ENCODE results near the gene RXRB. TPM values are rescaled to one million over a fixed set of nuclear protein-coding genes. Genes with fewer than 3 reads are reported as not detected.
"Not testable (repeated sequence)": the region's sequence is repeated elsewhere in the genome, so short reads cannot be mapped to it uniquely, and the experiment has no call there.

Gene RXRB
- total and polyA plus RNA-seq, 2 donors (not counting 1 experiment from before 2014, with no cell fraction given): 88.3 to 99.9 TPM

GRCh38 chr6:33150560-33150959, 49.9 kb downstream of the RXRB start:
- POLR2A ChIA-PET; H3K27me3 ChIP-seq (replicated peaks in 1 of 4; ENCODE audit: control extremely low read depth in 1 of 4, control insufficient read depth in 3 of 4, insufficient read depth in 4 of 4, low read length in 3 of 4); H3K36me3 ChIP-seq (replicated peaks in 1 of 2; ENCODE audit: control extremely low read depth in 1 of 2, control insufficient read depth in 1 of 2, extremely low read depth in 1 of 2, insufficient read depth in 2 of 2, low read length in 1 of 2); DNase-seq; ATAC-seq (ENCODE audit: low read depth); H3K4me1 ChIP-seq (ENCODE audit: control insufficient read depth in 2 of 2, insufficient read depth in 2 of 2, low read length in 2 of 2); H3K9ac ChIP-seq (ENCODE audit: low read length); H3K27ac ChIP-seq (ENCODE audit: low read length in 2 of 2); intact Hi-C loops (cut with micrococcal nuclease); H3K4me3 ChIP-seq (ENCODE audit: control extremely low read depth in 1 of 5, extremely low read depth in 1 of 5, insufficient read depth in 1 of 5, low read depth in 2 of 5, low read length in 4 of 5); H3K4me1 Mint-ChIP-seq; H3K4me2 ChIP-seq (replicated peaks; ENCODE audit: low read depth, low read length, poor library complexity, severe bottlenecking); H3K27ac Mint-ChIP-seq; H3K4me3 Mint-ChIP-seq; H4K20me1 ChIP-seq (ENCODE audit: control insufficient read depth, insufficient read depth, low read length, poor library complexity, severe bottlenecking); H2AFZ ChIP-seq (ENCODE audit: insufficient read depth, low read depth, low read length, poor library complexity, severe bottlenecking); H3K9me3 Mint-ChIP-seq (ENCODE audit: insufficient read depth); H3K79me2 ChIP-seq (ENCODE audit: control insufficient read depth, insufficient read depth, low read length): not testable (repeated sequence)
- H3K9me3 ChIP-seq (ENCODE audit: control extremely low read depth in 1 of 3, control insufficient read depth in 2 of 3, insufficient read depth in 1 of 3, low read length in 2 of 3): peaks cover 0 to 11% (median 7%) of the 10 kb centered on the region in 3 donors
- 83% methylated on average over 1 of the region's 3 CpGs for WGBS (ENCODE audit: insufficient coverage)
- CTCF ChIA-PET: interaction anchor here (0.5 to 7.8 kb wide), 16 partner anchors 9 to 1439 kb away, joined by 3 to 122 read pairs (median 8); partner anchors contain the start of genes HLA-DOA and HSD17B8
- peaks cover 12% of the 10 kb centered on the region for H3K27me3 Mint-ChIP-seq

GRCh38 chr6:33147807-33148666, 52.4 kb downstream of the RXRB start:
- H3K4me3 ChIP-seq (ENCODE audit: control extremely low read depth in 1 of 5, extremely low read depth in 1 of 5, insufficient read depth in 1 of 5, low read depth in 2 of 5, low read length in 4 of 5): no peak overlapping the region
- H2AFZ ChIP-seq (ENCODE audit: insufficient read depth, low read depth, low read length, poor library complexity, severe bottlenecking): no peak overlapping the region
- POLR2A ChIA-PET: no interaction called here
- no peaks in the 10 kb centered on the region for H4K20me1 ChIP-seq (ENCODE audit: control insufficient read depth, insufficient read depth, low read length, poor library complexity, severe bottlenecking)
- WGBS (ENCODE audit: insufficient coverage): 0% methylated on average over 1 of the region's 8 CpGs
- peaks cover 0 to 7% (median under 1%) of the 10 kb centered on the region in 4 experiments for H3K27me3 ChIP-seq (replicated peaks in 1 of 4; ENCODE audit: control extremely low read depth in 1 of 4, control insufficient read depth in 3 of 4, insufficient read depth in 4 of 4, low read length in 3 of 4)
- intact Hi-C loops (cut with micrococcal nuclease): loop anchor here (1.0 to 5.0 kb wide), 5 partner anchors 36 to 148 kb away; no protein-coding TSS in a partner anchor
- ATAC-seq (ENCODE audit: low read depth): peak; percentile 59
- no peak overlapping the region for H3K4me2 ChIP-seq (replicated peaks; ENCODE audit: low read depth, low read length, poor library complexity, severe bottlenecking)
- H3K9ac ChIP-seq (ENCODE audit: low read length): no peak overlapping the region
- H3K9me3 ChIP-seq (ENCODE audit: control extremely low read depth in 1 of 3, control insufficient read depth in 2 of 3, insufficient read depth in 1 of 3, low read length in 2 of 3): peaks cover 0 to 11% (median 7%) of the 10 kb centered on the region in 3 donors
- Mint-ChIP-seq H3K27ac (no peak overlapping the region), H3K27me3 (peaks cover 4% of the 10 kb centered on the region), H3K4me1 (peaks cover 11% of the 10 kb centered on the region), H3K9me3 (ENCODE audit: insufficient read depth) (peaks cover 4% of the 10 kb centered on the region), H3K4me3 (no peak overlapping the region)
- H3K79me2 ChIP-seq (ENCODE audit: control insufficient read depth, insufficient read depth, low read length): no peaks in the 10 kb centered on the region
- peaks cover 7 to 14% of the 10 kb centered on the region in 2 donors for H3K4me1 ChIP-seq (ENCODE audit: control insufficient read depth in 2 of 2, insufficient read depth in 2 of 2, low read length in 2 of 2)
- CTCF ChIA-PET: interaction anchor here (0.6 to 7.8 kb wide), 29 partner anchors 8 to 262 kb away, joined by 3 to 122 read pairs (median 4); partner anchors contain the start of genes HLA-DMA, HLA-DOA and RING1
- H3K27ac ChIP-seq (ENCODE audit: low read length in 2 of 2): no peak overlapping the region
- no peaks in the 10 kb centered on the region for H3K36me3 ChIP-seq (replicated peaks in 1 of 2; ENCODE audit: control extremely low read depth in 1 of 2, control insufficient read depth in 1 of 2, extremely low read depth in 1 of 2, insufficient read depth in 2 of 2, low read length in 1 of 2)
- TF ChIP-seq EZH2 (IDR thresholded peaks at IDR 0.05; ENCODE audit: borderline replicate concordance, insufficient read depth, low read depth, low read length, poor library complexity, severe bottlenecking): no peak
- peak; percentile 80 for TF ChIP-seq CTCF (IDR thresholded peaks at IDR 0.05)
- DNase-seq: peak; percentile 60

All from B cell (primary cell).